IPS DF 4.7 (cell line): ENCODE data around the gene TMTC2.

ENCODE experiments used
- DNase-seq: peaks from one replicate; pipeline ENCODE4 v3.0.0-alpha.2; 2013; ENCODE audit warnings: low spot score; ENCODE audit errors: extremely low read depth

TMTC2 gene

DNA sequence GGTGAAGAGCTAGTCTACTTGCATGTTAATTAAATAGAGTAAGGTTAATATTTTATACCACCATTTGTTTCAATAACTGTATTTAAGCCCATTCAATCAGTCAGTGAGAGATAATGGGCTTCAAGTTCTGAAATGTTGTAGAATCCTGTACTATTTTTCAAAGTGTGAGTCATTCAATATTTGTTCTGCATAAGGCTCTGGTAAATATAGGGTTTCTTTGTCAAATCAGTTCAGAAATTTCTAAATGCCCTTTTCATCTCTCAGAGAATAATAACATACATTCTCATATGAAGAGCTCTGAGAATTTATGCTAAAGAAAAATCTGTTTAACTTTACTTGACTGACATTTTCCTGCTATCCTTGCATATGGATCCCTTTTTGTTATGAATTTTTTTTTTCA lies 493.3 kb downstream of the TMTC2 start:
- no peak for DNase-seq

DNA sequence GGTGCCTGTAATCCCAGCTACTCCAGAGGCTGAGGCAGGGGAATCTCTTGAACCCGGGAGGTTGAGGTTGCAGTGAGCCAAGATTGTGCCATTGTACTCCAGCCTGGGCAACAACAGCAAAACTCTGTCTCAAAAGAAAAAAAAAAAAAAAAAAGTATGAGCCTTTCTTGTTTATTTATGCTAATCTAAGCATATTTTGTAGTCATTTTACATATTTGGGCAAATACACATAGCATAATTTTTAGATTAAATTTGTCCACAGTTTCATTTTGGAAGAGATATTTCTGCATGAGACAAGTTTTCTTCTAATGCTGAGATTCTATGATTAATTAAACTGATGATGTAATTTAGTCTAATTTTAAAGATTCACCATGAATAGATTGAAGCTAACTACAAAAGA lies 494.4 kb downstream of the TMTC2 start:
- DNase-seq = no peak

DNA sequence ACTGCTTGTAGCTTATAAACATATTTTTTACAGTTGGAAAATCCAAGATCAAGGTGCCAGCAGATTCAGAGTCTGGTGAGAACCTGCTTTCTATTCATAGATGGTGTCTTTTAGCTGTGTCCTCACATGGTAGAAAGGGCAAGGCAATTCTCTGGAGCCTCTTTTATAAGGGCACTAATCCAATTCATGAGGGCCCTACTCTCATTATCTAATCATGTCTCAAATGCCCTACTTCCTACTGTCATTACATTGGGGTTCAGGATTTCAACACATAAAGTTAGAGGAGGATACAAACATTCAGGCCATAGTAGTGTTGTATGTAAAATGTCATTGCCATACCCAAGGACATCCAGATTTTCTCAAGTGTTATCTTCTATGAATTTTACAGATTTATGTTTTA lies 496.4 kb downstream of the TMTC2 start:
- no peak for DNase-seq
